ENCODE results near the gene COL27A1.
A peak's percentile ranks its signal among the peaks of the same experiment; 100 is the strongest.
"Not testable (repeated sequence)": the region's sequence is repeated elsewhere in the genome, so short reads cannot be mapped to it uniquely, and the experiment has no call there.

The COL27A1 gene

DNA sequence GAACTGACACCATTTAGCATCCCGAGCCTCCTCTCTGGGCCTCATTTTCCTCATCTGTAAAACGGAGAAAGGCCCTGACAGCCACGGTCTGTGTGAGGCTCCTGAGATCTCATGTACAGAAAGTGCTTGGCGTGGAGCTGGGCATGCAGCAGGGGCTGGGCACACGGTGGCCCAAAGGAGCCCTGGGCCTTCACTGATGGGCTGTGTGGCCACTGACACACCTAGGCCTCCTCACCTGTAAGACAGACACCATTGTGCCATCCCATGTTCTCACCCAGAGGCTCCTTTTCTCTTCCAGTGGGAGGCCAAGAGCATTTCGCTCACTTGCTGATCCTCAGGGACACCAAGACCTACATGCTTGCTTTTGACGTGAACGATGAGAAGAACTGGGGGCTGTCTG lies 169.2 kb downstream of the COL27A1 start:
- no peak for DNase-seq (ENCODE audit: low spot score)

DNA sequence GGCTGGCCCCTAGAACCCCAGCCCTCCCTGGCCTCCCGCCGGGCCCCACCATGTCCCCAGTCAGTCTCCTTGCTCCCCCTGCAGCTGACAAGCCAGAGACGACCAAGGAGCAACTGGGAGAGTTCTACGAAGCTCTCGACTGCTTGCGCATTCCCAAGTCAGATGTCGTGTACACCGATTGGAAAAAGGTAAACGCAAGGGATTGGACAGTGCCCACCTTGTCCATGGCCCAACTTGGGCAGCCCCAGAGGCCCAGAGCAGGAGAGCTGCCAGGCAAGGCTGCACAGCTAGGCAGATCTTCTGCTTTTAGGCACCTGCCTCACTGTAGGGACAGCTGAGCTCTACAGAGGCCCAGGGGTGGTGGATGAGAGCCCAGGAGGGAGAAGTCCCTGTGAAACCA lies 169.6 kb downstream of the COL27A1 start:
- DNase-seq (ENCODE audit: low spot score): not testable (repeated sequence)

DNA sequence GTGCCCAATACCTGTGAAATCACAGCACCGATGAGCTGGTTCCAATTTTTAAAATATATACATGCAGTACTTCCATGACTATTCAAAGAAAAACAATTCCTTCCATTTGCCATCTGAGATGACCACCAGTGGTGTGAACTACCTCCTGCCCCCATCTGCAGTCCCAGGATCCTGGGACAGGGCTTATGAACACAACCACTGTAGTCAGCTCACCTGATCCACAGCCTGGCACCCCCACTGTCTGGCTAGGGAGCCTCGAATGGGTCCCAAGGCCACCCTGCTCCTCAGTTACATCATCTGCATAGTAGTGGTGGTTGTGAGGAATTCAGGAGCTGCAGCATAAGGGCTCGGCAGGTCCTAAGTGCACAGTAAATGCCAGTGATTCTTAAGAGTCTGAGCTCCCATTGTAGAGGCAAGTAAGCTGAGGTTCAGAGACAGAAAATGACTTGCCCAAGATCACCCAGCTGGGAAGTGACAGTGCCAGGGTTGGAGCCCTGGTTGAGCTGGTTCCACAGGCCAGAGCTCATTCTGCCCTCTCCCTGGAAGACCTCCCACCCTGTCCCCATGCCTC lies 170.4 kb downstream of the COL27A1 start:
- DNase-seq (ENCODE audit: low spot score): not testable (repeated sequence)

DNA sequence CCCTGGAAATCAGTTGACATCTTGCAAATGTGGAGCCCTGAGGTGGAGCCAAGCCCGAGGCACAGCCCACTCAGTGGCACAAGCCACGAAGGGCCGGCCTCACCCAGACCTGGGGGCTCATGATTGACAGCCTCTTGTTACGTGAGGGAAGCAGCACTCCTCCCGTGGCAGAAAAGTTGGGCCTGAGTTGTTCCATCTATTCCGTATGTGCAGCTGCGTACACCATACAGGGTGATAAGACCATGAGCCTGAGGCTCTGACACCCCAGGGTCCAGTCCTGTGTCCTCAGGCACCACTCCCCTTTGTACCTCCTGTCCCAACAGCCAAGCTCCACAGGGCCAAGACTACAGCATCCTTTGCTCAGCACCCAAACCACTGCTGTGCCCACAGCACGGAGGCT lies 172.4 kb downstream of the COL27A1 start:
- DNase-seq (ENCODE audit: low spot score): no peak

DNA sequence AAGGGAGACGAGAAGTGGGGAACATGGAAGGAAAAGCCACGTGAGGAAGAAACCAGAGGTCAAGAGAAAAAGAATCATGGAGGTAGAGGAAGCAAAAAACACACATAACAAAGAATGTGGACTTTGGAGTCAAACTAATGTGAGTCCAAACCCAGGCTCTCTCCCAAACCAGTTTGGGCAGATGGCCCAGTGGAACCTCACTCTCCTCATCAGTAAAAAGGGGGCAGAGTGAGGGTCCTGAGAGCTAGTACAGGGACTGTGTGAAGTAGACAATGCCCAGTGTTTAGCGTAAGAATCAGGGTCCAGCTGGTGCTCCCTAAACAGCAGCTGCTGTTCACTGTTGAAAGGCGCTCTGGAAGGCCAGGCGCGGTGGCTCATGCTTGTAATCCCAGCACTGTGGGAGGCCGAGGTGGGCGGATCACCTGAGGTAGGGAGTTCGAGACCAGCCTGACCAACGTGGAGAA lies 173.1 kb downstream of the COL27A1 start:
- DNase-seq (ENCODE audit: low spot score): not testable (repeated sequence)

DNA sequence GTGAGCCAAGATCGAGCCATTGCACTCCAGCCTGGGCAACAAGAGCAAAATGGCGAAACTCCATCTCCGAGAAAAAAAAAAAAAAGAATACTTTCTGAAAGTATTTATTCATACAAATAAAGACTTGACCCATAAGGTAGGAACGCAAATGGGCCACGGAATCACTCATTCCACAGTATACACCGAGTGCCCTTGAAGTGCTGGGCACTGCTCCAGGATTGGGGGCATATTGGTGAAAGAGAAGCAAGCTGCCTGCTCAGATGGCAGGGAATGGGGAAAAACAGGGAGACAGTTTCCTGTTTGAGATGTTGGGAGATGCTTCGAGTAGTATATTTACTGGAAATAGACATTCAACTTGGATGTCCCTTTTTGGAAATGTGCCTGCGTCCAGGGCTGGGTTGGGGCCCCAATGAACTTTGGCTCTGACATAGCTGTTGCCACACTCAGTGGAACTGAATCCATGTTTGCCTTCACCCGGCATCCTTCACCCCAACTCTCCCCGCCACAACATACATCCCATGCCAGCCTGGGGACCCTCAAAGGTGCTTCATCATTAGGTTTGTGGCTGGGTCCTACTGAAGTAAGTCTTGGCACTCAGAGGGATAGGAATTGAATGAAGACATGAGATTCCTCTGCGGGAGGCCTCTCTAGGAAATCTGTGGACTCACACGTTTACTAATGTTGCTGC lies 173.7 kb downstream of the COL27A1 start:
- not testable (repeated sequence) for DNase-seq (ENCODE audit: low spot score)

DNA sequence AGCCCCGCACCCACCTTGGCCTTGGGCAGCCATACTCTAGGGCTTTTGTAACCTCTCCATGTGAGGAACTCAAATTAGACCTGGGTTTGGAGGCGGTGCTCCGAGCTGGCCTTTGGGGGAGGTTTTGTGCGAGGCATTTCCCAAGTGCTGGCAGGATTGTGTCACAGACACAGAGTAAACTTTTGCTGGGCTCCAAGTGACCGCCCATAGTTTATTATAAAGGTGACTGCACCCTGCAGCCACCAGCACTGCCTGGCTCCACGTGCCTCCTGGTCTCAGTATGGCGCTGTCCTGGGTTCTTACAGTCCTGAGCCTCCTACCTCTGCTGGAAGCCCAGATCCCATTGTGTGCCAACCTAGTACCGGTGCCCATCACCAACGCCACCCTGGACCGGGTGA lies 174.3 kb downstream of the COL27A1 start, which contains the start of gene ORM2:
TSS of gene ORM2 (plus strand) at position 245 of the 398 bp plus-strand sequence. CDS start at position 281, 36 bp downstream.
- DNase-seq (ENCODE audit: low spot score): not testable (repeated sequence)

DNA sequence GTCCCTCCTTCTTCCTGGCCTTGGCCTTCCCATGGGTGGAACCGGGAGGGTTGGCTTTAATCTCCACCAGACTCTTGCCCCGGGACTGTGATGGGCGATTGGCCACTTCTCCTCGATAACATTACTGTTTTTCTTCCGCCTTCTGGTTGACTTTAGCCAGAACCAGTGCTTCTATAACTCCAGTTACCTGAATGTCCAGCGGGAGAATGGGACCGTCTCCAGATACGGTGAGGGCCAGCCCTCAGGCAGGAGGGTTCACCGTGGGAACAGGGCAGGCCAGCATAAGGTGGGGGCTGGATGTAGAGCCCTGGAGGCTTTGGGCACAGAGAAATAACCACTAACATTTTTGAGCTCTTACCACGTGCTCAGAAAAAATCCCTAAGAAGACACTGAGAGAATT lies 175.3 kb downstream of the COL27A1 start:
- no peak for DNase-seq (ENCODE audit: low spot score)

DNA sequence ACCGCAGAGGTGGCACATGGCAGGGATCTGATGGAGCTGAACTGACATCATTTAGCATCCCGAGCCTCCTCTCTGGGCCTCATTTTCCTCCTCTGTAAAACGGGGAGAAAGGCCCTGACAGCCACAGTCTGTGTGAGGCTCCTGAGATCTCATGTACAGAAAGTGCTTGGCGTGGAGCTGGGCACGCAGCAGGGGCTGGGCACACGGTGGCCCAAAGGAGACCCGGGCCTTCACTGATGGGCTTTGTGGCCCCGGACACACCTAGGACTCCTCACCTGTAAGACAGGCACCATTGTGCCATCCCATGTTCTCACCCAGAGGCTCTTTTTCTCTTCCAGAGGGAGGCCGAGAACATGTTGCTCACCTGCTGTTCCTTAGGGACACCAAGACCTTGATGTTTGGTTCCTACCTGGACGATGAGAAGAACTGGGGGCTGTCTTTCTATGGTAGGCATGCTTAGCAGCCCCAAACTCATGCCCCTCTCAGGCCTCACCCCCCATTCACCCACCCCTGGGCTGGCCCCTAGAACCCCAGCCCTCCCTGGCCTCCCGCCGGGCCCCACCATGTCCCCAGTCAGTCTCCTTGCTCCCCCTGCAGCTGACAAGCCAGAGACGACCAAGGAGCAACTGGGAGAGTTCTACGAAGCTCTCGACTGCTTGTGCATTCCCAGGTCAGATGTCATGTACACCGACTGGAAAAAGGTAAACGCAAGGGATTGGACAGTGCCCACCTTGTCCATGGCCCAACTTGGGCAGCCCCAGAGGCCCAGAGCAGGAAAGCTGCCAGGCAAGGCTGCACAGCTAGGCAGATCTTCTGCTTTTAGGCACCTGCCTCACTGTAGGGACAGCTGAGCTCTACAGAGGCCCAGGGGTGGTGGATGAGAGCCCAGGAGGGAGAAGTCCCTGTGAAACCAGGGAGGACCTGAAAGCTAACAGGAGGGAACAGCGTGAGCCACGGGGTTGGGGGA lies 176.2 kb downstream of the COL27A1 start:
- not testable (repeated sequence) for DNase-seq (ENCODE audit: low spot score)

DNA sequence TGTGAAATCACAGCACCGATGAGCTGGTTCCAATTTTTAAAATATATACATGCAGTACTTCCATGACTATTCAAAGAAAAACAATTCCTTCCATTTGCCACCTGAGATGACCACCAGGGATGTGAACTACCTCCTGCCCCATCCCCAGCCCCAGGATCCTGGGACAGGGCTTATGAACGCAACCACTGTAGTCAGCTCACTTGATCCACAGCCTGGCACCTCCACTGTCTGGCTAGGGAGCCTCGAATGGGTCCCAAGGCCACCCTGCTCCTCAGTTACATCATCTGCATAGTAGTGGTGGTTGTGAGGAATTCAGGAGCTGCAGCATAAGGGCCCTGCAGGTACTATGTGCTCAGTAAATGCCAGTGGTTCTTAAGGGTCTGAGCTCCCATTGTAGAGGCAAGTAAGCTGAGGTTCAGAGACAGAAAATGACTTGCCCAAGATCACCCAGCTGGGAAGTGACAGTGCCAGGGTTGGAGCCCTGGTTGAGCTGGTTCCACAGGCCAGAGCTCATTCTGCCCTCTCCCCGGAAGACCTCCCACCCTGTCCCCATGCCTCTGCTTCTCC lies 177.2 kb downstream of the COL27A1 start:
- not testable (repeated sequence) for DNase-seq (ENCODE audit: low spot score)

DNA sequence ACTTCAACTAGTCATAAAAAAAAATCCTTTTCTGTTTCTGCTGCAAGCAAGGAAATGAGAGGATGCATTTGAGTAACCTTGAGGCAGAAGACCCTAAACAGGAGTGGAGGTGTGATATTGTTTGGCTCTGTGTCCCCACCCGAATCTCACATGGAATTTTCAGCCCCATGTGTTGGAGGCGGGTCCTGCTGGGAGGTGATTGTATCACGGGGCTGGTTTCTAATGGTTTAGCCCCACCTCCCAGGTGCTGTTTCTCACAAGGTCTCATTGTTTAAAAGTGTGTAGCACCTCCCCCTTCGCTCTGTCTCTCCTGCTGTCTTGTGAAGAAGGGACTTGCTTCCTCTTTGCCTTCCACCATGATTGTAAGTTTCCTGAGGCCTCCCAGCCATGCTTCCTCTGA lies 178.4 kb downstream of the COL27A1 start:
- DNase-seq (ENCODE audit: low spot score): not testable (repeated sequence)

DNA sequence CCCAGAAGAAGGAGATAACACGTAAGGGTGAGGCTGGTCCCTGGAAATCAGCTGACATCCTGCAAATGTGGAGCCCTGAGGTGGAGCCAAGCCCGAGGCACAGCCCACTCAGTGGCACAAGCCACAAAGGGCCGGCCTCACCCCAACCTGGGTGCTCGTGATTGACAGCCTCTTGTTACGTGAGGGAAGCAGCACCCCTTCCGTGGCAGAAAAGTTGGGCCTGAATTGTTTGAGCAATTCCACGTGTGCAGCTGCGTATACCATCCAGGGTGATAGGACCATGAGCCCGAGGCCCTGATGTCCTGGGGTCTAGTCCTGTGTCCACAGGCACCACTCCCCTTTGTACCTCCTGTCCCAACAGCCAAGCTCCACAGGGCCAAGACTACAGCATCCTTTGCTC lies 179.2 kb downstream of the COL27A1 start:
- no peak for DNase-seq (ENCODE audit: low spot score)

DNA sequence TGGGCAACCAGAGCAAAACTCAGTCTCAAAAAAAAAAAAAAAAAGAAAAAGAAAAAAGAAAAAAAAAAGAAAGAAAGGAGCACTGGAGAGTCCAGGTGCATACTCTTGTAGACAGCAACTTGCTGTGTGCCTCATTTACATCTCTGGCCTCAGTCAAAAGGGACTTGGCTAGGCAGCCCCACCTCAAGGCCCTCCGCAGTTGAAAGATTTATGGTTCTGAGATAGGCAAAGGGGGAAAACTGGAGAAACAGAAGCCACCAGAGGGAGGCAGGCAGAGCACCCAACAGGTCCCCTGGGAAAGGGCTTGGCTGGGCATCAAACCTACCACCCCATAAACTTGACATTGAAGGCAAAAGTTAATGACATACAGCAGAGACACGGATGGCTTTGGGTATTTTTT lies 180.4 kb downstream of the COL27A1 start:
- no peak for DNase-seq (ENCODE audit: low spot score)

DNA sequence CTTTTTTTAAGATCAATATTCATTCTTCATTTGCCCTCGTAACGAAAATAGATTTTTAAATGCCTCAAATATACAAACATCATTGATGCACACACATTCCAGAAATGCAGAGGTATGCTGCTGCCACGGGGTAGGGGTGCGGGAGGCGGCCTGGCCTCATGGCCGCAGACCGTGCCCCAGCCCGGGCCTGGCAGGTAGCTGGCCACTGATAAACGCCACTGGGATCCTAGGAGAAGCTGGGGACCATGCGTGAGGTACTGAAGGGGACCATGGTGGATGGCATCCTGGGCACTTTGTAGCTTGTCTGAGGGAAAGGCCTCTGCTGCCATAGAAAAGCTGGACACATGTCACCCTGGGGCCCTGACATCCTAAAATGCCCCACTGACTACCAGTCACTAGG lies 180.8 kb downstream of the COL27A1 start:
- no peak for DNase-seq (ENCODE audit: low spot score)

DNA sequence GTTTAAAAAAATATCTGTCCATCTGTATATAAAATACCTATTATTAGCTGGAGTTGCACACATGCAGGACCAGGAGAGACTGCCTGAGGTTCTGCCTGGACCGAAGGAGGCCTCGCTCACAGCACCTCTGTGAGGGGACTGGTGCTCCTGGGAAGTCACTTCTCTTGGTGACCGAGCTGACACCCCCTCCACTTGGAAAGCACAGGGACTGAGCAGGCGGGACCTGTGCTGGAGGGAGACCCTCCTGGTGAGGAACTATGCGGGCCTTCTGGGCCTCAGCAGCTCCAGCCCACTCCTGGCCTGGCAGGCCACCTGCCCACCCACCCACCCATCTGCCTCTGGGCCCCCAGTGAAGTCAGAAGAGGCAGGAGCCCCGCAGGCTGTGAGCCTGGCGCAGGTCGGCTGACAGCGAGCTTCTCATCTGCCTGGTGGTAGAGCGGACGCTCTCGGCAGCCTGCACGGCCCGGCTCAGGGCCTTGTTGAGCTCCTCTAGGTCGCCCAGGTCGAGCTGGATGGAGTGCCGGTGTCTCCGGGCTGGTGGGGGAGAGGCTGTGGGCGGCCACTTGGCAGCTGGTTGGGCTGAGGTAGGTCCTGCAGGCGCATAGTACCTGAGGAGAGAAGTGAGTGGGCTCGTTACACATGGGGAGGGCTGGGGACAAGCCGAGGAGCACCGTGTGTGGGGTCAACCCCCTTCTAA lies 181.5 kb downstream of the COL27A1 start:
- DNase-seq (ENCODE audit: low spot score): no peak

DNA sequence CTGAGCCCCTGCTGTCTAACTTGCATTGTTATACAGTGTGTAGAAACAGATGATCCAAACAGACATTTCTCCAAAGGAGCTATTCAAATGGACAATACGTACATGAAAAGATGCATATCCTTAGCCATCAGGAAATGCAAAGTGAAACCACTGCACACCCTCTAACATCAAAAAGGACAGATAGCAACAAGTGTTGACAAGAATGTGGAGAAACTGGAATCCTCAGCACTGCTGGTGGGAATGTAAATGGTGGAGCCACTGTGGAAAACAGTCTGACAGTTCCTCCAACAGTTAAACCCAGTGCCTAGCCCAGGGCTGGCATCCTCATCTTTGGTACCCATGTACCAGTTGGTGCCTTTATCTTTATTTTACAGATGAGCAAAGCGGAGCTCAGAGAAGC lies 182.8 kb downstream of the COL27A1 start:
- DNase-seq (ENCODE audit: low spot score): no peak

DNA sequence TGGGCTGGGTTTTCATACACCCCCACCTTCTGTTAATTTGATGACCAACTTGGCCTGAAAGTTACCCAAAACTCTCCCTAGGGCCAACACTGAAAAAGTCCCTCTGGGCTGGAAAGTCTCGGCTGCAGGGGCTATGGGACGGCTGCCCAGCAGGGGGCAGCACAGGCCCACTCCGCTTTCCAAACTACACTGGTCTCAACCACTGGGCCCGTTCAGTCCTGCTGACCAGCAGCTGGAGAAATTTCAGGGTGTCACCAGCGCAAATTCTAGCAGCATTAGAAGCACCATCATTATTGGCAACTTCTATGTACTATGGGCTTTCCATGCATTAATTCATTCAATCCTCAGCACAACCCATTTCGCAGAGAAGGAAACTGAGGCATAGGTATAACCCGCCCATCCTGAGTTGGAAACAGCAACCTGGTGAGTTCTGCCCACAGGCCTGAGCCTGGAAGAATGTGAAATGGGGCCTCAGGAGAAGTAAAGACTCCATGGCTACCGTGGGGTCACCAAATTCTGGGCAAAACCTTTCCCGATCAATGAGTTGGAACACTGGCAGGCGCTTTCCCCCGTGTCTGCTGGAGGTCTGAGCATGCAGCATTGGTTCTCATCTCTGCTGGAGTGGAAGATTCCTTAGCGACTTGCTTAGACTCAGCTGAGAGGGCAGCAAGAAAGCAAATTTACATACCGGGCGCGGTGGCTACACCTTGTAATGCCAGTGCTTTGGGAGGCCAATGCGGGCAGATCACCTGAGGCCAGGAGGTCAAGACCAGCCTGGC lies 184.0 kb downstream of the COL27A1 start:
- DNase-seq (ENCODE audit: low spot score): peak; percentile 88

DNA sequence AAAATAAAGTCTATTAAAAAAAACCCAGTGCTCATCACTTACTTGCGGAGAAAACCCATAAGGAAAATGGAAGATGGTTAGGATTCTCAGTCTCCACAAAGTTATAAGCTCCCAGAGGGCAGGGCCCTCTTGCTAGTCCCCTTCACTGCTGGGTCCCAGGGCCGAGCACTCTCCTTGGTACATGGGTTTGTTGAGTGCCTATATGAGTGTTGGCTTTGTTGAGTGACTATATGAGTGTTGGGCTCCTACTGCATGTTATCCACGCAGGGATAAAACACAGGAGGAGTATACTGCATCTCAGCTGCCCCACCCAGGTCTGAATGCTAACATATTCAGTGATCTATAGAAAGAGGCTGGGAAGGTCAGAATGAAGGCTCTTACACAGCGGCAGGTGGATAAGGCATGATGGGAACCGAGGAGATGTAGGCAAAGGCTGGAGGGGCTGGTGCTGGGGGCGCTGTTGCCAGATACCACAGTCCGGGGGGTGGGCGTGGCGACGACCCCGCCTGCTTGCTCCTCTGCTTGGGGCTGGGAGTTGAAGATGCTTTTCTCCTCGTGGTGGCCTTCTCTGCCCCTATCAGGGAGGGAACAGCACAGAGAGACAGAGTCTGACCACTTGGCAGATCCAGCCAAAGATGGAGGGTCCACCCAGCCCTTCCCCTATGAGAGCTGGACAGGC lies 186.0 kb downstream of the COL27A1 start:
- no peak for DNase-seq (ENCODE audit: low spot score)

DNA sequence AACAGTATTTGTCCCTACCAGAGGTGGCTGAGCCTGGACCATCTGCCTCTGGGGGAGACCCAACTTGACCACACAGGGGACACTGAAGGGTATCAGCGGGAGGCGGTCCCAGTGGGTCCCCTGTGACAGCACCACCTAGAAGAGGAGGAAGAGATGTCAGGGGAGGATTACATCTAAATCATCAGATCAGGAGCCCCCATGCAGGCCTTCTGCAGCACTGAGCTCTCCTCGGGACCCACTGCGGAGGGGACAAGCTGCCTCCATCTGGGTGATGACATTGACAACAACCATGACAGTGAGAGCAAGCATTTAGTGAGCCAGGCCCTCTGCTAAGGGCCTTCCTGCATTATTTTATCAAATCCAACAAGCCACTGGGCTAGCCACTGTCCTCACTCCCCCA lies 186.7 kb downstream of the COL27A1 start:
- DNase-seq (ENCODE audit: low spot score): no peak

DNA sequence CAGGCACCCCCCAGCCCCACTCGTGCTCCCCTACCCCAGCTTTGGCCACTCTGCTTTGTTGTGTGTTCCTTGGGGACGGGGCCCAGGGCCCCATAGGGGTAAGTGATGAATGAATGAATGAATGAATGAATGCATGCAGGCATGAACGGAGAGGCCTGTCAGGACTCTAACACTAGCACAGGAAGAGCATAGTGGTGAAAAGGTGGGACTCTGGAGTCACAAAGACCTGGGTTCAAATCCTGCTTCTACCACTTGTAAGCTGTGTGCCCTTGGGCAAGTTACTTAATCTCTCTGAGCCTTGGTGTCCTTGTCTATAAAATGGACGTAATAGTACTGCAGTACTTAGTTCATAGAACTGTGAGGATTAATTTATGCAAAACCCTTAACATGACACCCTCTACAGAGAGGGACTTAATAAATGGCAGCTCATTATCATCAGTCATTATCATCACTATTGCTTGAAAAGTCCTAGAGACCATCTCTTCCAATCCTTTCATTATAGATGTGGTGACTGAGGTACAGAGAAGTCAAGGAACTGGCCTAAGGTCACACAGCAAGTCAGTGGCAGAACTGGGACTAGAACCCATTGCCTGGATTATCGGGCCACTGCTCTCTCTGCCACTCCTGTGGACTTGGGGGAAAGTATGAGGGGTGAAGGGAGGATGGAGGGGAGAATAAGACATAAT lies 187.6 kb downstream of the COL27A1 start:
- DNase-seq (ENCODE audit: low spot score): no peak
